D721Med (cell line): ENCODE results near the gene ZNF273.
"Not testable (repeated sequence)": the region's sequence is repeated elsewhere in the genome, so short reads cannot be mapped to it uniquely, and the experiment has no call there.

ENCODE experiments used
- DNase-seq: peaks from one replicate; pipeline ENCODE4 v3.0.0; 2011; ENCODE audit warnings: low spot score; ENCODE audit not compliant: insufficient read length
- FAIRE-seq: peaks from 2 replicates; lab custom pipeline; 2011; peaks lifted over from hg19 to GRCh38; lab: Jason Lieb, UNC
- CTCF ChIP-seq: IDR thresholded peaks from 2 replicates; pipeline ENCODE4 v1.5.1; 2012; ENCODE audit warnings: mild to moderate bottlenecking, control low read depth; ENCODE audit not compliant: insufficient read depth; ENCODE audit errors: missing control alignments

Gene ZNF273

GRCh38 chr7:64886956-64887545, 16.0 kb upstream of the ZNF273 start:
- TF ChIP-seq CTCF, result no peak
- DNase-seq, result peak; percentile 1
- FAIRE-seq, result no peak

GRCh38 chr7:64887756-64888508, 15.1 kb upstream of the ZNF273 start:
- FAIRE-seq (no peak), DNase-seq (peak; percentile 30)
- peak; percentile 43 for TF ChIP-seq CTCF

- TF ChIP-seq CTCF, result no peak
- DNase-seq, result peak; percentile 3
- no peak for FAIRE-seq
These were observed 14.5 kb upstream of the ZNF273 start for GRCh38 chr7:64888561-64888900.

GRCh38 chr7:64888901-64889685, 14.0 kb upstream of the ZNF273 start:
- TF ChIP-seq CTCF, result no peak
- peak; percentile 6 for DNase-seq
- no peak for FAIRE-seq

GRCh38 chr7:64889686-64890162, 13.3 kb upstream of the ZNF273 start:
- no peak for TF ChIP-seq CTCF
- no peak for DNase-seq
- FAIRE-seq, result no peak

GRCh38 chr7:64890273-64890672, 12.8 kb upstream of the ZNF273 start:
- peak; percentile 4 for DNase-seq
- FAIRE-seq, result not testable (repeated sequence)

- FAIRE-seq, result no peak
- no peak for TF ChIP-seq CTCF
- no peak for DNase-seq
These were observed 12.2 kb upstream of the ZNF273 start for GRCh38 chr7:64890761-64891362.

- FAIRE-seq, DNase-seq: not testable (repeated sequence)
These were observed 11.6 kb upstream of the ZNF273 start for GRCh38 chr7:64891363-64892081.
